Measurements from ENCODE around the gene ATP5F1D.
A peak's percentile ranks its signal among the peaks of the same experiment; 100 is the strongest.

The ATP5F1D gene

DNA sequence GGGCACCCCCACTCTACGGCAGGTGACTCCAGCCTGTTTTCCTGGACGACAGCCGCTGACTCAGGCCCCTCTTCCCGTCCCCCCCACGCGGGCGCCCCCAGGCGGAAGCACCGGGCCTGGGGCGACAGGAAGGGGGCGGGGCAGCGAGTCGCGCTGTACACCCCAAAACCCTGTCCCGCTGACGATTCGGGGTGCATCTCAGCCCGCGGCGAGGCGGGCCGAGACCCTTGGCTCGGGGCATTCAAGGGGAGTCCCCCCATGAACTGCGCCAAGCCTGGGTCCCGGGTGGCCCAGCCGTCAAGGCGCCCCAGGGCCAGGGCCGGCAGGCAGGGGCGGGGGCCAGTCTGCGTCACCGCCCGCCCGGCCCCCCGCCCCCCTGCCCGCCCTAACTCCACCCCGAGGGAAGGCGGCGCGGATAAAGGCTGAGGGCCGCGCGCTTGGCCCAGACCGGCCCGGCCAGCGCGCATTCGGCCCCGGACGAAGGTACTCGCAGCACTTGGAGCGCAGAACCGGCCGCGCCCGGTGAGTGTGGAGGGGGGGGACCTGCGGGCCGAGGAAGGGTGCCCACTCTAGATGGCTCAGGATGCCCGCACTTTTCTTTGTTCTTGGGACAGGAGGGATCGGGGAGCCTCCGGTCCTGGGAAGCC, 6.7 kb downstream of the ATP5F1D start, which contains the start of gene MIDN:
Gene MIDN, plus strand, starts transcription at position 445 of the 647 bp plus-strand sequence. CDS start 1,714 bp downstream, outside the sequence.
- DNase-seq (ENCODE audit: low spot score) = peak; percentile 92

DNA sequence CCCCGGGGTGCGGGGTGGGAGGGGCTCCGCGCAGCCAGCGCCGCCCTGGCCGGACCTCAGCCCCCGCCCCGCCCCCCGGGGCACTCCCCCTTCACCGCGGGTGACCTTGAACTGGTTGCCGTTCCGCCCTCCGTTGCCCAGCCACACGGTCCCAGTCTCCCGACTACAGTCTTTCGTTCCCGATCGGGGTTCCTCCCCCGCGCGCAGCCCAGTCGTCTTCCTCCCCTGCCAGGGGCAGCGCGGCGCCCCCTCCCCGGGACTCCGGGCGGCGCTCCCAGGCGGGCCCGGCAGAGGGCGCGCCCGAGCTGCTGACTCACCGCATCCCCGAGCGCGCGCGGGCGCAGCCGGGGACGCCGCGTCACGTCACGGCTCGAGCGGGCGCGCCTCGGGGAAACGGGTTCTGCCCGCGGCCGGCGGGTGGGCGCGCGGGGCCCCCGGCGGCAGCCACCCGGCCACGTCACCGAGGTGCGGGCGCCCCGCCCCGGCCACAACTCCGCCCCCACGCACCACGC, 7.3 kb downstream of the ATP5F1D start:
- peak; percentile 80 for DNase-seq (ENCODE audit: low spot score)

DNA sequence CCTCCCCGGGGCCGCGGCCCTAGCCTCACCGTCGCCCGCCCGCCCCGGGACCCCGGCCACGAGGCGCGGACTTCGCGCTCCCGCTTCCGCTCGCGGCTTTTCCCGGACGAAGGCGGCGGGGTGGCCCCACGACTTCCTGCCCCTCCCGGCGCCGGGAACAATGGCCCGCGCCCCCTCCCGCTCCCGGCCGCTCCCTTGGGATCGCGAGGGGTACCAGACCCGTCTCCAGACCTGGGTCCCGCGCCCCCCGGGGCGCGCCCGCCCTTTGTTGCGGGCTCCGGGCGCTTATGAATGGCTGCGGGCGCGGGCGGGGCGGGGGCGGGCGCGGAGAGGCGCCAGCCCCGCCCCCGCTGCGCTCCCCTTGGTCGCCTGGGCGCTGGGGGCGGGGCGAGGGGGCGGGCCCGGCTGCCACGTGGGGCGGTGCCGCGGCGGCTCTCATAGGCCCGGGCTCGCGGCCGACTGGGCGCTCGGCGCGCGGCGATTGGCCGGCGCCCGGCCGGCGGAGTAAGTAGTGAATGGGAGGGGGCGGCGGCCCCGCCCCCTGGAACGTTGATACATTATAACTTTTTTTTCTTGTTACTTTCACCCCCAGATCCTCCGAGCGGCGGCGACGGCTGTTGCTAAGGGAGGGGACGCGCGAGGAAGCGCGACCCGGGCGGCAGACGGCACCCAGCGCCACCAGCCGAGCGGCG, 7.9 kb downstream of the ATP5F1D start:
- DNase-seq (ENCODE audit: low spot score) = peak; percentile 94

DNA sequence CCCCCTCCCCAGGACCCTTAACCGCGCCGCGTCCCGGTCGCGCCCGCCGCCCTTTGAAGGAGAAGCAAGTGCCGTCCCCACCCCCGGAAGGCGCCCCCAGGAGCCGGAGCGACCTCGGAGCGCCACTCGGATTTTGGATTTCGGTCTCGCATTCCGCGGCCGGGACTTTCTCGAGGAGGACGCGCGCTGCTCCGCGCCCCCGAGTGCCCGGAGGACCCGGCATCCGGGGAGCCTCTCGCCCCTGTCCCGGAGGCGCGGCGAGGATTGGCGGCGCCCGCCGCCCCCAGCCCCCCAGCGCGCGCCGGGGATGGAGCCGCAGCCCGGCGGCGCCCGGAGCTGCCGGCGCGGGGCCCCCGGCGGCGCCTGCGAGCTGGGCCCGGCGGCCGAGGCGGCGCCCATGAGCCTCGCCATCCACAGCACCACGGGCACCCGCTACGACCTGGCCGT, 8.5 kb downstream of the ATP5F1D start:
- no peak for DNase-seq (ENCODE audit: low spot score)

DNA sequence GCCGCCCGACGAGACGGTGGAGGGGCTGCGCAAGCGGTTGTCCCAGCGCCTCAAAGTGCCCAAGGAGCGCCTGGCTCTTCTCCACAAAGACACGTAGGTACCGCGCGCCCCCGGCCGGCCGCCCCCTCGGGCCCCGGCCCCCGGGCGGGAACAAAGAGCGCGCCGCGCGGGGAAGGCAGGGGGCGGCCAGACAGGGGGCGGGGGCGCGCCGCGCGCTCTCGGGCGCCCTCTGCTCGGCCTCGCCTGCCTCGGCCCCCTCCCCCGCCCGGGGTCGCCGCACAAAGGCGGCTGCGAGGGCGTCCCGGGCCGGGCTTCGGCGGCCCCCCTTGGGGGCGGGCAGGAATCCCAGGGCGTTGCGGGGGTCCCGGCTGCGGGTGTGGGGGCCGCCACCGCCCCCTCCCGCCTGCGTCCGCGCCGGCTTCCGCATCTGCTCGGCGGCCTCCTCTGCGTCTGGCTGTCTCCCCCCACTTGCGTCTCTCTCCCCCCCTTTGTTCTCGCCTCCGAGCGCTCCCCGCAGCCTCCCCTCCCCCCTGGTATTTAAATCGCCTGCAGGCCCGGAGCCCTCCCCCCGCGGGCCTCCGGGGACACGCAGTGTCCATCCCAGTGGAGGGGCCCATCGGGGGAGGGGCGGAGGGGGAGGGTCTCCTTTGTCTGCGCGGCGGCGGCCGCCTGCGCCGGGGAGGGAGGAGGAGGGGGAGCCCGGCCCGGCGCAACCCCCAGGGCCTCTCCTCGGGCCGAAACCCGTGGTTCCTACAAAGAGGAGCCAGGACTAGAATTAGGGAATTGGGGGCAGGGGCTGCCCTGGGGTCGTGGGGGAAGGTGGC, 9.1 kb downstream of the ATP5F1D start:
- peak; percentile 86 for DNase-seq (ENCODE audit: low spot score)

DNA sequence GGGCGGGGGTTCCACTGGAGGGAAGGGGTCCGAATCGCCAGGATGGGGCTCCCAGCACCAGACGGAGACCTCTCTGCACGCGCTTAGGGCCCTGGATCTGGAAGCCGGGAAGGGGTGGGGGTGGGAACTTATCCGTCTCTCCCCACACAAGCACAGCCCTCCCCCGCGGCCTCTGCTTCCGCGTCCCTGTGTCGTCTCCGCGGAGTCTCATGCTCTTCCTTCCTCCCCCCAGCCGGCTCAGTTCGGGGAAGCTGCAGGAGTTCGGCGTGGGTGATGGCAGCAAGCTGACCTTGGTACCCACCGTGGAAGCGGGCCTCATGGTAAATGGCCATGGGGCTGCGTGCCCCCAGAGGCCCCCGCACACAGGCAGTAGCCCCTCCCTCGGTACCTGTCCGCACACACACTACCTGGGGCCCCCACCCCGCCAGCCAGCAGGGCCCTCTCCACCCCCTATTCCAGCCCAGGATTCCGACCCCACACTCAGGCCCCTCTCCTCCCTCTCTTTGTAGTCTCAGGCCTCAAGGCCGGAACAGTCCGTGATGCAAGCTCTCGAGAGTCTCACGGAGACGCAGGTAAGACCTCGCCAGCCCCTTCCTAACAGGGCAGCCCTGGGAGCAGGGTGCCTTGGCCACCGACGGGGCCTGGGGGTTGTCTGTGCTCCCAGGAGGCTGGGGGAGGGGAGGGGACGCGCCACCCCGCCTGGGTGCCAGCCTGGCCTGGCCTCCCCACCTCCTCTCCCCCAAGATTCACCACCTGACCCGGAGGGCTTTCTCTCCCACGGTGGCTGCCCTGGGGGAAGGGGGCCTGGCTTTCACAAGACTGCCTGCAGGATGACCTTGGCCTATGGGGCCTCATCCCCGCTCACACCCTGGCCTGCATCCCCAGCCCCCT, 10.0 kb downstream of the ATP5F1D start:
- no peak for DNase-seq (ENCODE audit: low spot score)

DNA sequence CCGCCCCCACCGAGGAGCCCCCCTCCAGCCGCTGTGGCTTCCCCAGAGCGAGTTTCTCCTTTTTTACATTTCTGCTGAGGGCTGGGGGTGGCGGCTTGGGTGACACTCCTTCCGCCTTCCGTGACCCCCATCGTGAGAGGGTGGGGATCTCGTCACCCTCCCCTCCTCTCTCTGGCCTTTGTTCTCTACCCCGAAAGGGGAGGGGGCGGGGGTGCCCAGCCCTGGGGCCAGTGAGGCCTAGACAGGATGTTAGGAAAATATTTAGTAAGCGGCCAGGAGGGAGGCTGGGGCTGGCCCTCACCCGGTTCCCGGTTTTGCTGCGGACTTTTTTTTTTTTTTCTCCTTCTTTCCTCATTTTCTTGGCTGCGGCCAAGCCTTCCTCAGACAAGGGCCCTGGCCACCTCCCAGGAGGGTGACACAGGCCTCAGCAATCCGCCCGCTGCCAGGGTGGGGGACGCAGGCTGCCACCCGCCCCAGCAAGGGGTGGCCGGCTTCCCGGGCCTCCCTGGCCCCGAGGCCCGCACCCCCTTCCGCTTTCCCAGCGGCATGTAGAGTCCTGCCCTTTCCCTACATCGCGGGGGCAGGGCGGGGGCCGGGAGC, 10.8 kb downstream of the ATP5F1D start:
- DNase-seq (ENCODE audit: low spot score) = no peak

DNA sequence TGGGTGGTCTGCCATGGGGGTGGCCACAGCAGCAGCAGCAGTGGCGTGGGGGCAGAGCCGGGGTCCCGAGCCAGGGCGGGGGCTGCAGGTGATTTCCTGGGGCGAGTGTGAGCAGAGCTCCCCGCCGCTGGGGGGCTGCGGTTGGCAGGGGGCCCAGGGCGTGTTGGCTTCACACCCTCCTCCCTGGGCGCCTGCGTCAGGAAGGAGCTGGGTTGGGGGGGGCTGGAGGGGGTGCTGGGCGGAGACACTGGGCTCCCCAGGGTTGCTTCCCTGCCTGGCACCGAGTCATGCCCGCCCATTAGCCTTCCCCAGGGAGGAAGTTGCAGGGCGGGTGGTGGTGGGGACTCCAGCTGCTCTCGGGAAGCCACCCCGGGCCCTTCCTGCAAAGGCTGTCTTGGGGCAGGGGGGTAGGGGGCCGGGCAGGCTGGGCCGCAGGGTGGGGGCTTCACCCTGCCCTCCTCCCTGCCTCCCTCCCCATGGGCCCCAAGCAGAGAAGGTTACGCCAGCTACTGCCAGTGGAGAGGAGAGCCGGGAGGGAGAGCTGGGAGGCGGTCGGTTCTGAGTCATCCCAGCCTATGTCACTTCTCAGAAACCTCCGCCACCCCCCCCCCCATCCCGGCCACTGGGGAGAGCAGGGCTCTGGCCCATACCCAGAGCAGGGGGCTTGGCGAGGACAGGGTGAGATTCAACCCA, 11.4 kb downstream of the ATP5F1D start:
- no peak for DNase-seq (ENCODE audit: low spot score)

DNA sequence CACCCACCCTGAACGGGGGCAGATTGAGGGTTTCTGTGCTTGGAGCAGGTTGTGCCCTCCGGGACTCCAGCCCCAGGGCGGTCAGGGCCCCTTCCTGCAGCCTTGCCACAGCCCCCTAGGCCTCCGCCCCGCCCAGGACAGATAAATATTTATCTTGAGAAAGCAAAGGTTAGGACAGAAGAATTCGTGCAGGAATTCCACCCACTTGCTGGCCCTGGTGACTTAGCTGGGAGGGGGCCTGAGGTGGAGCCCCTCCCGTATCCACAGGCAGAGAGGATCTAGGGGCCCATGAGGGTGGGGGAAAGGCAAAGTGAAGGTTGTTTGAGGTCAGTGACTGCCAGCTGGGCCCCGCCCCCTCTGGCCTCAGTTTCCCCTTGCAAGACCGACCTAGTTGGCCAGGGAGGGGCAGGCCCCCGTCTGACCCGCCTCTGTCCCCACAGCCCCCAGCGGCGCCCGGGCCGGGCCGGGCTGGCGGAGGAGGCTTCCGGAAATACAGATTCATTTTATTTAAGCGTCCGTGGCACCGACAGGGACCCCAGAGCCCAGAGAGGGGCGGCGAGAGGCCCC, 12.0 kb downstream of the ATP5F1D start:
- no peak for DNase-seq (ENCODE audit: low spot score)

DNA sequence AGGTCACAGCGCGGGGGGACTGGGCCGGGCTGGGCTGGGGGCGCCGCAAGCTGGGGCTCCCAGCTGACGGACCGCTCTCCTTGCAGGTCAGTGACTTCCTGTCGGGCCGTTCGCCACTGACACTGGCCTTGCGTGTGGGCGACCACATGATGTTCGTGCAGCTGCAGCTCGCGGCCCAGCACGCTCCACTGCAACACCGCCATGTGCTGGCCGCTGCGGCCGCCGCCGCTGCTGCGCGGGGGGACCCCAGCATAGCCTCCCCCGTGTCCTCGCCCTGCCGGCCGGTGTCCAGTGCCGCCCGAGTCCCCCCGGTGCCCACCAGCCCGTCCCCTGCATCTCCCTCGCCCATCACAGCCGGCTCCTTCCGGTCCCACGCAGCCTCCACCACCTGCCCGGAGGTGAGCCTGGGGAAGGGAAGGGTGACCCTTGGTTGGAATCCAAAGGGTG, 12.6 kb downstream of the ATP5F1D start:
- no peak for DNase-seq (ENCODE audit: low spot score)

DNA sequence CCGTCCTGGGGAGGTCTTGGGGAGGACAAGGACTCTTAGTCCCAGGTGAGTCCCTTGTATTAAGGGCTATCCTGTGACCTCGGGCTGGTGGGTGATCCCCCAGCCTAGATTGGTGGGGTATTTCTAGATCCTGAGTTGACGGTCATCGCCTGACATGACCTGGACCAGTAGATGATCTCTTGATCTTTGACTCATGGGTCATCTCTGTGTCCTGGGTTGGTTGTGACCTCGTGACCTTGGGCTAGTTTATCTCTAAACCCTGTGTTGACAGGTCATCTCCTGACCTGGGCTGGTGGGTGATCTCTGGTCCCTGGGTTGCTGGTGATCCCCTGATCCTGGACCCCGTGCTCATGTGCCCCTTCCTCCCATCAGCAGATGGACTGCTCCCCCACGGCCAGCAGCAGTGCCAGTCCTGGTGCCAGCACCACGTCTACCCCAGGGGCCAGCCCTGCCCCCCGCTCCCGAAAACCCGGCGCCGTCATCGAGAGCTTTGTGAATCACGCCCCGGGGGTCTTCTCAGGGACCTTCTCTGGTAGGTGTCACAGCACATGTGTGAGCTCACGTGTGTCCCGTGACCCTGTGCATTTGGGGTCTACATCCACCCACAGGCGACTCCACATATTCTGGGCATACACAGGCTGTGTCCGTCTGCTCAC, 13.1 kb downstream of the ATP5F1D start:
- DNase-seq (ENCODE audit: low spot score) = no peak

DNA sequence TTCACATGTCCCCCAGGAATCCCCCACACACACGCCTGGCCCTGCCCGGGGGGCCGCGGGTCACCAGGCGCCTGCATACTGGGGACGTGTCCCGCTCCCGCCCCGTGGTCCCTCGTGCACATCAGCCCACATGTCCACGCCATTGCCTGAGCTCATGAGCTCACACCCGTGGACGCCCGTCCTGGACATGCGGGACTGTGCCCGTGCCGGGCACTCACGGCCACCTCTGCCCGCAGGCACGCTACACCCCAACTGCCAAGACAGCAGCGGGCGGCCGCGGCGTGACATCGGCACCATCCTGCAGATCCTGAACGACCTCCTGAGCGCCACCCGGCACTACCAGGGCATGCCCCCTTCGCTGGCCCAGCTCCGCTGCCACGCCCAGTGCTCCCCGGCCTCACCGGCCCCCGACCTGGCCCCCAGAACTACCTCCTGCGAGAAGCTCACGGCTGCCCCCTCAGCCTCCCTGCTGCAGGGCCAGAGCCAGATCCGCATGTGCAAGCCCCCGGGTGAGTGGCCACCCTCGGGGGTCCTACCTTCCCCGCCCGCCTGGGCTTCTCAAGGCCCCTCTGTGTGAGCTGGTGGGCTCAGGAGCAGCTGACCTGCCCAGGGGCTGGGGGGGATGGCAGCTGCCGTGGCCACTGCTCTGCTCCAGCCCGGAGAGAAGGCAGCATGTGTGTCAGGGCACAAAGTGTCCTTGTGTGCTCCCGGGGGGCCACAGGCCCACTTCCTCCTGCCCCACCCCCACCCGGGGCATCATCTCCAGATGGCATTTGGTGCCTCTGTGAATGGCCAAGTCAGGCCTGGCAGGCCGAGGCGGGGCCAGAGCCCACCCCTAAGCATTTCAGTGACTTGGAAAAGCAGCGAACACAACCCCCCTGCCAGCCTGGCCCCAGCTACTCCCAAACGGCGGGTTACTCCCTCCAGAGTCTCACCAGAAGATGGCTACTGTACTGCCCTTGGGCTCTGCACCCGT, 13.9 kb downstream of the ATP5F1D start:
- no peak for DNase-seq (ENCODE audit: low spot score)

DNA sequence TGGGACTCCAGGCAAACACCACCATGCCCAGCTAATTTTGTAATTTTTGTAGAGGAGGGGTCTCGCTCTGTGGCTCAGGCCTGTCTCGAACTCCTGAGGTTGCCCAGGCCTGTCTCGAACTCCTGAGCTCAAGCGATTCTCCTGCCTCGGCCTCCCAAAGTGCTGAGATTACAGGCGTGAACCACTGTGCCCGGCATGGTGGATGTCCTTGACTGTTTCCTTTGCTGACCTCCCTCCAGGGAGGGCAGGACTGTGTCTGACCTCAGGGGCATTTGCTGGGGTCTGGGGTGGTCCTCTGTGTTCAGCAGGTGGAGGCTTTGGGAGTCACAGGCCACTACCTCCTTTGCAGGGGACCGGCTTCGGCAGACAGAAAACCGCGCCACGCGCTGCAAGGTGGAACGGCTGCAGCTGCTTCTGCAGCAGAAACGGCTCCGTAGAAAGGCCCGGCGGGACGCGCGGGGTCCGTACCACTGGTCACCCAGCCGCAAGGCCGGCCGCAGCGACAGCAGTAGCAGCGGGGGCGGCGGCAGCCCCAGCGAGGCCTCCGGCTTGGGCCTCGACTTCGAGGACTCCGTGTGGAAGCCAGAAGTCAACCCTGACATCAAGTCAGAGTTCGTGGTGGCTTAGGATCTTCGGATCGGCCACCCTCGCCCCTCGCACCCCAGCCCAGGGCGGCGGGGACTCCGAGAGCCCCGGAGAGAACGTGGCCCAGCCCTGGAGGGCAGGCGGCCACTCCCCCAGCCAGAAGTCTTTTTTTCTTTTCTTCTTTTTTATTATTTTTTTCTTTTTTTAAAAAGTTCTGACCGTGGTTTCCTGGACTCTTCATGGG, 15.3 kb downstream of the ATP5F1D start:
- DNase-seq (ENCODE audit: low spot score) = no peak

DNA sequence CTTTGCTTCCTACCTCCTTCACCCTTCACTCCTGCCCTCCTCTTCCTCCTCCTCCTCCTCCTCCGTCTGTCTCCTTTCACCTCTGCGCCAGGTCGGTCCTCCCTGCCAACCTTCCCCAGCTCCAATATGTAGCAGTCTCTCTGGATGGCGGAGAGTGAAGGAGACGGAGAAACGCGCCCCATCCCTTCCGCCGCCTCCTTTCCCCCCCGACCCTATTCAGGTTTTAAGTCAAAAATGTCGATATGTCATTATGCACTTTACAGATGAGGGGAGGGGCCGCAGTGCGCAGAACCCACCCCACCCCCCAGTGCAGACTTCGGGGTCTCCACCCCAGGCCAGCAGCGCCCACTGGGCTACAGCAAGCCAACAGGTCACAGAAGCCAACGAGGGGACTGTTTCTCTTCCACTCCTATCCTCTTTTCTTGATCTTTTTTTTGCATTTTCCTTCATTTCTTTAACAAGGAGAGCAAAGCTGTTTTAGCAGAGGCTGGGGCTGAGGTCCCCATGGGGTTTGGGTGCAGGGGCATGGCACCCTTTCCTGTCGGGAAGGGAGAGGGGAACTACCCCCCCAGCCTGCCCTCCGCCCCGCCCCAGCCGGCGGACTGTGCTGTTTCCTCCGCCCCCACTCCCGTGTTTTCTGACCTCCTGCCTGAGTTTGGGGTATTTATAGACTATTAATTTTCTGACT, 16.1 kb downstream of the ATP5F1D start:
- no peak for DNase-seq (ENCODE audit: low spot score)

DNA sequence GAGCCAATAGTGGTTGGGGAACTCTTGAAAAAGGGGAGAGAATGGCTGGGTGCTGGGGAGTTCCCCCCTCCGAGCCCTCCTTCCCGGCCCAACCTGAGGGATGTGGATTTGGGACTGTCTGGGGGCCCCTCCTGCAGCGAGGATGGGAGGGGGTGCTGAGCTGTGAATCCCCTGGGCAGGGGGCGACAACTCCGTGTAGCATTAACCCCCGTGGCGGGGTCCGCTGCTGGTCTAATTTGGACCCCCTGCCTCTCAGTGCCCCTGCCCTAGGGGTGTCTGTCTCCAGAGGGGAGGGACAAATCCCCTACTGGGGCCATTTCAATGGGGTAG, 16.6 kb downstream of the ATP5F1D start:
- DNase-seq (ENCODE audit: low spot score) = no peak

DNA sequence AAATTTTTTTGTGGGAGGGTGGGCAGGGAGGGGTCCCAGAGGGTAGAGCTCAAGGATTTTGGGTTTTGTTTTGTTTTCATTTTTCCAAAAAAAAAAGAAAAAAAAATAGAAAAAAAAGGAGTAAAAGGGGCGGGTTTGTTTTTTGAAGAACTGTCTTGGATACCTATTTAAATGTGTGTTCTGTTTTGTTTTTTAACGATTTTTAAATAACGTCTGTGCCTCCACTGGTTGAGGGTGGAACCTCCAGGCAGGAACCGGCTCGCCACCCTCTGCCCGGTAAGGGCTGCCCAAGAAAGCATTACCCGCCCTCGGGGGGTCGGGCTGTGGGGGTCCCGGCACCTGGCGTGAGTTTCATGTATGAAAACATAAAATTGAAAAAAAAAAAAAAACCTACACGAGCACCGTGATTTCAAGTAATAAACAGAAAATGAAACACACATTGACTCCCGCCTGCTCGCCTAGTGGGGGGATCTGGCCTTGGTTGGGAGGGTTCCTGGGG, 17.2 kb downstream of the ATP5F1D start:
- DNase-seq (ENCODE audit: low spot score) = no peak
